ENCODE measurements around the gene GAL.

GAL gene

DNA sequence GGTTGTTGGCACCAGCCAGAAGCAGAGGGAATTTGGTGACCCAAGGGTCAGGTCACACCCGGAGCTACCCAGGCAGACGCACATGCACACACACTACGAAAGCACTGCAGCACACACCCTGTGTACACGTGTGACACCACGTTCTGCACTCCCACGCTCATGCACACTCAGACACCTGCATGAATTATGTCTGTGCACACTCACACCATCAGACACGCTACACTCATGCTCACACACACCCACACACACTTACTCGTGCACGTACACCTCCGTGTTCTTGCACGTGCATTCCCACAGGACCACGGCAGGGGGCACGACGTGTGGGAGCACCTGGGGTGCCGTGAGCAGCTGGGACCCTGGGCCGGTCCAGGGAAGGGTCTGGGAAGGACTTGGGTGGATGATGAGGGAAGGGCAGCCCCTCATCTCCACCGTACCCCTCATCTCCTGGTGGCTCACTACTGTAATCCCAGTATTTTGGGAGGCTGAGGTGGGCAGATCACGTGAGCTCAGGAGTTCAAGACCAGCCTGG, 20.8 kb upstream of the GAL start:
- no peak for ATAC-seq (ENCODE audit: low read depth)
- Histone ChIP-seq H3K36me3 (ENCODE audit: low read depth) (no peaks in the 10 kb centered on the region), H3K27me3 (ENCODE audit: insufficient read depth, poor library complexity, severe bottlenecking) (no peaks in the 10 kb centered on the region)

GRCh38 chr11:68664141-68664540, 20.2 kb upstream of the GAL start:
- no peak overlapping the region for H3K4me3 ChIP-seq (ENCODE audit: severe bottlenecking)
- peaks cover 3% of the 10 kb centered on the region for H3K4me1 ChIP-seq (ENCODE audit: insufficient read depth, poor library complexity, severe bottlenecking)
- no peak overlapping the region for H3K27ac ChIP-seq (ENCODE audit: poor library complexity, severe bottlenecking)
- DNase-seq (ENCODE audit: low spot score) (peak; percentile 12), ATAC-seq (ENCODE audit: low read depth) (no peak)
- no peaks in the 10 kb centered on the region for H3K27me3 ChIP-seq (ENCODE audit: insufficient read depth, poor library complexity, severe bottlenecking)
- no peaks in the 10 kb centered on the region for H3K9me3 ChIP-seq (ENCODE audit: severe bottlenecking)
- TF ChIP-seq, protein P1, sequence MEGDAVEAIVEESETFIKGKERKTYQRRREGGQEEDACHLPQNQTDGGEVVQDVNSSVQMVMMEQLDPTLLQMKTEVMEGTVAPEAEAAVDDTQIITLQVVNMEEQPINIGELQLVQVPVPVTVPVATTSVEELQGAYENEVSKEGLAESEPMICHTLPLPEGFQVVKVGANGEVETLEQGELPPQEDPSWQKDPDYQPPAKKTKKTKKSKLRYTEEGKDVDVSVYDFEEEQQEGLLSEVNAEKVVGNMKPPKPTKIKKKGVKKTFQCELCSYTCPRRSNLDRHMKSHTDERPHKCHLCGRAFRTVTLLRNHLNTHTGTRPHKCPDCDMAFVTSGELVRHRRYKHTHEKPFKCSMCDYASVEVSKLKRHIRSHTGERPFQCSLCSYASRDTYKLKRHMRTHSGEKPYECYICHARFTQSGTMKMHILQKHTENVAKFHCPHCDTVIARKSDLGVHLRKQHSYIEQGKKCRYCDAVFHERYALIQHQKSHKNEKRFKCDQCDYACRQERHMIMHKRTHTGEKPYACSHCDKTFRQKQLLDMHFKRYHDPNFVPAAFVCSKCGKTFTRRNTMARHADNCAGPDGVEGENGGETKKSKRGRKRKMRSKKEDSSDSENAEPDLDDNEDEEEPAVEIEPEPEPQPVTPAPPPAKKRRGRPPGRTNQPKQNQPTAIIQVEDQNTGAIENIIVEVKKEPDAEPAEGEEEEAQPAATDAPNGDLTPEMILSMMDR (IDR thresholded peaks at IDR 0.05; ENCODE audit: poor library complexity, severe bottlenecking), result no peak
- H3K36me3 ChIP-seq (ENCODE audit: low read depth), result no peaks in the 10 kb centered on the region

More for the DNA sequence above, 20.8 kb upstream of the GAL start:
- no peaks in the 10 kb centered on the region for H3K9me3 ChIP-seq (ENCODE audit: severe bottlenecking)
- no peak overlapping the region for H3K27ac ChIP-seq (ENCODE audit: poor library complexity, severe bottlenecking)
- TF ChIP-seq, protein P1 (IDR thresholded peaks at IDR 0.05; ENCODE audit: poor library complexity, severe bottlenecking), result no peak
- DNase-seq (ENCODE audit: low spot score), result peak; percentile 34
- no peak overlapping the region for H3K4me3 ChIP-seq (ENCODE audit: severe bottlenecking)
- peaks cover 3% of the 10 kb centered on the region for H3K4me1 ChIP-seq (ENCODE audit: insufficient read depth, poor library complexity, severe bottlenecking)

DNA sequence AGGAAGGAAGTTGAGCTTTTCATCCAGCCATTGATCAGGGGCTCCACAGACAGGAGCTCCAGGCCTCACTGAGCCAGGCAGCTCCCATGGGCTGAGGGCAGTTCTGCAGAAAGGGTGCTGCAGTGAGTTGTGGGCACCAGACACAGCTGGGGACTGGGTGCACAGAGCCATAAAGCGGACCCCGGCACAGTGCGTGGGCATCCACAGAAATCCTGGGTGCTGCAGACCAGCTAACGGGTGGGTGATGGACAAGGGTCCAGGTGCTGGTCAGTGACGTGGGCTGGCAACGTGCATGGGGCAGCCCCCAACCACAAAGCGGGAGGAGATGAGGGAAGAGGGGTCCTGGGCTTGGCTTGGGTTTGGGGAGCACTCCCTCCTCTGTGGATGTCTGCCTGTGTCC, 19.4 kb upstream of the GAL start:
- H3K27me3 ChIP-seq (ENCODE audit: insufficient read depth, poor library complexity, severe bottlenecking), result no peaks in the 10 kb centered on the region
- DNase-seq (ENCODE audit: low spot score) (peak; percentile 28), ATAC-seq (ENCODE audit: low read depth) (no peak)
- TF ChIP-seq, protein P1 (IDR thresholded peaks at IDR 0.05; ENCODE audit: poor library complexity, severe bottlenecking), result no peak
- no peaks in the 10 kb centered on the region for H3K36me3 ChIP-seq (ENCODE audit: low read depth)
- no peaks in the 10 kb centered on the region for H3K9me3 ChIP-seq (ENCODE audit: severe bottlenecking)
- no peaks in the 10 kb centered on the region for H3K4me1 ChIP-seq (ENCODE audit: insufficient read depth, poor library complexity, severe bottlenecking)
- H3K4me3 ChIP-seq (ENCODE audit: severe bottlenecking), result no peak overlapping the region
- H3K27ac ChIP-seq (ENCODE audit: poor library complexity, severe bottlenecking), result no peak overlapping the region

DNA sequence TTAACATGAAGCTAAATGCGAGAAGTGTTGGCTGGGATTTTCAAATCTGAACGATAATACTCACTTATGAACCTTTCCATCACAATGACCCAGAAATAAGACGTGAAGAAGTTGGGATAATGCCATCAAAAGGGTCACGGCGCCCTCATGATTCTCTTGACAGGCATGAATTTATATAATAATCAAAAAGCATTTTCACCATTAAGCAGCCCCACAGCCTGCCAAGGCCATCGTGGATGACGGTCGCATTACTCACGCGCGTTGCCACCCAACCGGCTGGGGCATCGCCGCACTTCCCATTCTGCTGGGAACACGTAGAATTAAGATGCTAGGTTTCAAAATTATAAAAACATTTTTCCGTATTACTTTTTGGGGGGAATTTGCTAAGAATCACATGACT, 18.9 kb upstream of the GAL start:
- DNase-seq (ENCODE audit: low spot score), result peak; percentile 31
- Histone ChIP-seq H3K4me3 (ENCODE audit: severe bottlenecking) (no peak overlapping the region), H3K27ac (ENCODE audit: poor library complexity, severe bottlenecking) (no peak overlapping the region), H3K4me1 (ENCODE audit: insufficient read depth, poor library complexity, severe bottlenecking) (no peaks in the 10 kb centered on the region), H3K36me3 (ENCODE audit: low read depth) (no peaks in the 10 kb centered on the region), H3K9me3 (ENCODE audit: severe bottlenecking) (no peaks in the 10 kb centered on the region), H3K27me3 (ENCODE audit: insufficient read depth, poor library complexity, severe bottlenecking) (no peaks in the 10 kb centered on the region)
- no peak for ATAC-seq (ENCODE audit: low read depth)
- TF ChIP-seq, protein P1 (IDR thresholded peaks at IDR 0.05; ENCODE audit: poor library complexity, severe bottlenecking), result no peak

DNA sequence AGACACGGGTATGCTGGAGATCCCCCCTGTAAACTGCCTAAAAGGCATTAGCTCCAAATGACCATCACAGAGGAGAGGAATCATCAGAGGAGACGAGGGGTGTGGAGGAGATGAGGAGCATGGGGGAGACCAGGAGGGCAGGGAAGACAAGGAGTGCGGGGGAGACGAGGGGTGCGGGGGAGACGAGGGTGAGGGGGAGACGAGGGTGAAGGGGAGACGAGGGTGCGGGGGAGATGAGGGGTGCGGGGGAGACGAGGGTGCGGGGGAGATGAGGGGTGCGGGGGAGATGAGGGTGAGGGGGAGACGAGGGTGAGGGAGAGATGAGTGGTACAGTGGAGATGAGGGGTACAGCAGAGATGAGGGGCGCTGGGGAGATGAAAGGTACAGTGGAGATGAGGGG, 17.5 kb upstream of the GAL start:
- H3K27ac ChIP-seq (ENCODE audit: poor library complexity, severe bottlenecking), result no peak overlapping the region
- TF ChIP-seq, protein P1 (IDR thresholded peaks at IDR 0.05; ENCODE audit: poor library complexity, severe bottlenecking), result no peak
- ATAC-seq (ENCODE audit: low read depth) (no peak), DNase-seq (ENCODE audit: low spot score) (peak; percentile 64)
- no peak overlapping the region for H3K4me3 ChIP-seq (ENCODE audit: severe bottlenecking)
- H3K4me1 ChIP-seq (ENCODE audit: insufficient read depth, poor library complexity, severe bottlenecking), result no peaks in the 10 kb centered on the region
- H3K36me3 ChIP-seq (ENCODE audit: low read depth), result no peaks in the 10 kb centered on the region
- no peaks in the 10 kb centered on the region for H3K9me3 ChIP-seq (ENCODE audit: severe bottlenecking)
- H3K27me3 ChIP-seq (ENCODE audit: insufficient read depth, poor library complexity, severe bottlenecking), result no peaks in the 10 kb centered on the region
